H1 (cell line): ENCODE measurements around the gene GLB1L2. TPM values are rescaled to one million over a fixed set of nuclear protein-coding genes. Genes with fewer than 3 reads are reported as not detected.

Source experiments
- JUND ChIP-seq: IDR thresholded peaks from 2 replicates; pipeline ENCODE4 v1.6.1; 2011; ENCODE audit warnings: mild to moderate bottlenecking, improper control_type of control experiment, low read length
- RBBP5 ChIP-seq: IDR thresholded peaks from 2 replicates; pipeline ENCODE4 v1.7.1; 2012; ENCODE audit warnings: low read depth, mild to moderate bottlenecking, inconsistent platforms, low read length, moderate library complexity, borderline replicate concordance
- RNF2 ChIP-seq: fragments of 200-900, 300-1000 bp; sonication (generic); IDR thresholded peaks from 2 replicates; pipeline ENCODE4 v1.7.1; 2016; ENCODE audit warnings: borderline replicate concordance, low read depth, mild to moderate bottlenecking, antibody characterized with exemption, low read length; ENCODE audit not compliant: poor library complexity, severe bottlenecking; ENCODE audit errors: missing control alignments
- polyA plus RNA-seq, 7 experiments: library from polyadenylated mRNA; depleted of rRNA in 3 of 7; stranded (reverse) in 5 of 7; unstranded in 2 of 7; fragments of >200 nt in 5 of 7; fragments of 200-250 nt in 2 of 7; gene quantifications; 1 replicate in 5 of 7; 2 replicates in 1 of 7; 4 replicates in 1 of 7; pipeline versions ENCODE4 v1.2.1 to v1.2.3, GENCODE V29; 2011 to 2013; ENCODE audit warnings: missing spikeins in 2 of 7, mixed read lengths in 2 of 7
- total RNA-seq: library from RNA; stranded (reverse); fragmentation: NEBNext Ultra II Directional; extraction: Animal tissue kit (Norgen Biotek cat#: 25700); gene quantifications from 2 replicates; pipeline ENCODE4 v1.2.1, GENCODE V29; 2021
- TF ChIP-seq, protein P1 (sequence below): fragments of 300-600 bp; sonication (generic); IDR thresholded peaks from 2 replicates; pipeline ENCODE4 v1.7.1; 2012; ENCODE audit warnings: low read length, moderate library complexity, mild to moderate bottlenecking, inconsistent platforms; ENCODE audit not compliant: insufficient replicate concordance

The GLB1L2 gene
- total and polyA plus RNA-seq, 2 of the 8 experiments (the other 6 are each of a cell fraction or from before 2014, with no cell fraction given): 4.4 to 7.9 TPM

DNA sequence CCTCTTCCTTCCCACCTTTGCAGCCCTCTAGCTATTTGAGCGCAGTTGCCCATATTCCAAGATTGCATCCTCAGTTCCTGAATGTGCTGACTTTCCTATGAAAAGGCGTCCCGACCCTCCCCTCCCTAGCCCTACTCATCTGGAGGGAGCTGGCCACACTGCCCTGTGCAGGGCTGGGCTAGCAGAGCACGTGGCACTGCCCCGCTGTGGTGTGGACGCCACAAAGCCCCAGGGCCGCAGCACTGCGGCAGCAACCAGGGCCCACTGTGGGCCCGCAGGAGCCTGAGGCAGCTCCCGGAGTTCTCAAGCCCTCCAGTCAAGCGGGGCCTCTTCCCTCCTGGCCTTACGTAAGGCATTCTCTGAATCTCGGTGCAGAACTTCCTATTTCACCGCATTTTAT, 52.6 kb downstream of the GLB1L2 start (continued):
- TF ChIP-seq, protein P1, sequence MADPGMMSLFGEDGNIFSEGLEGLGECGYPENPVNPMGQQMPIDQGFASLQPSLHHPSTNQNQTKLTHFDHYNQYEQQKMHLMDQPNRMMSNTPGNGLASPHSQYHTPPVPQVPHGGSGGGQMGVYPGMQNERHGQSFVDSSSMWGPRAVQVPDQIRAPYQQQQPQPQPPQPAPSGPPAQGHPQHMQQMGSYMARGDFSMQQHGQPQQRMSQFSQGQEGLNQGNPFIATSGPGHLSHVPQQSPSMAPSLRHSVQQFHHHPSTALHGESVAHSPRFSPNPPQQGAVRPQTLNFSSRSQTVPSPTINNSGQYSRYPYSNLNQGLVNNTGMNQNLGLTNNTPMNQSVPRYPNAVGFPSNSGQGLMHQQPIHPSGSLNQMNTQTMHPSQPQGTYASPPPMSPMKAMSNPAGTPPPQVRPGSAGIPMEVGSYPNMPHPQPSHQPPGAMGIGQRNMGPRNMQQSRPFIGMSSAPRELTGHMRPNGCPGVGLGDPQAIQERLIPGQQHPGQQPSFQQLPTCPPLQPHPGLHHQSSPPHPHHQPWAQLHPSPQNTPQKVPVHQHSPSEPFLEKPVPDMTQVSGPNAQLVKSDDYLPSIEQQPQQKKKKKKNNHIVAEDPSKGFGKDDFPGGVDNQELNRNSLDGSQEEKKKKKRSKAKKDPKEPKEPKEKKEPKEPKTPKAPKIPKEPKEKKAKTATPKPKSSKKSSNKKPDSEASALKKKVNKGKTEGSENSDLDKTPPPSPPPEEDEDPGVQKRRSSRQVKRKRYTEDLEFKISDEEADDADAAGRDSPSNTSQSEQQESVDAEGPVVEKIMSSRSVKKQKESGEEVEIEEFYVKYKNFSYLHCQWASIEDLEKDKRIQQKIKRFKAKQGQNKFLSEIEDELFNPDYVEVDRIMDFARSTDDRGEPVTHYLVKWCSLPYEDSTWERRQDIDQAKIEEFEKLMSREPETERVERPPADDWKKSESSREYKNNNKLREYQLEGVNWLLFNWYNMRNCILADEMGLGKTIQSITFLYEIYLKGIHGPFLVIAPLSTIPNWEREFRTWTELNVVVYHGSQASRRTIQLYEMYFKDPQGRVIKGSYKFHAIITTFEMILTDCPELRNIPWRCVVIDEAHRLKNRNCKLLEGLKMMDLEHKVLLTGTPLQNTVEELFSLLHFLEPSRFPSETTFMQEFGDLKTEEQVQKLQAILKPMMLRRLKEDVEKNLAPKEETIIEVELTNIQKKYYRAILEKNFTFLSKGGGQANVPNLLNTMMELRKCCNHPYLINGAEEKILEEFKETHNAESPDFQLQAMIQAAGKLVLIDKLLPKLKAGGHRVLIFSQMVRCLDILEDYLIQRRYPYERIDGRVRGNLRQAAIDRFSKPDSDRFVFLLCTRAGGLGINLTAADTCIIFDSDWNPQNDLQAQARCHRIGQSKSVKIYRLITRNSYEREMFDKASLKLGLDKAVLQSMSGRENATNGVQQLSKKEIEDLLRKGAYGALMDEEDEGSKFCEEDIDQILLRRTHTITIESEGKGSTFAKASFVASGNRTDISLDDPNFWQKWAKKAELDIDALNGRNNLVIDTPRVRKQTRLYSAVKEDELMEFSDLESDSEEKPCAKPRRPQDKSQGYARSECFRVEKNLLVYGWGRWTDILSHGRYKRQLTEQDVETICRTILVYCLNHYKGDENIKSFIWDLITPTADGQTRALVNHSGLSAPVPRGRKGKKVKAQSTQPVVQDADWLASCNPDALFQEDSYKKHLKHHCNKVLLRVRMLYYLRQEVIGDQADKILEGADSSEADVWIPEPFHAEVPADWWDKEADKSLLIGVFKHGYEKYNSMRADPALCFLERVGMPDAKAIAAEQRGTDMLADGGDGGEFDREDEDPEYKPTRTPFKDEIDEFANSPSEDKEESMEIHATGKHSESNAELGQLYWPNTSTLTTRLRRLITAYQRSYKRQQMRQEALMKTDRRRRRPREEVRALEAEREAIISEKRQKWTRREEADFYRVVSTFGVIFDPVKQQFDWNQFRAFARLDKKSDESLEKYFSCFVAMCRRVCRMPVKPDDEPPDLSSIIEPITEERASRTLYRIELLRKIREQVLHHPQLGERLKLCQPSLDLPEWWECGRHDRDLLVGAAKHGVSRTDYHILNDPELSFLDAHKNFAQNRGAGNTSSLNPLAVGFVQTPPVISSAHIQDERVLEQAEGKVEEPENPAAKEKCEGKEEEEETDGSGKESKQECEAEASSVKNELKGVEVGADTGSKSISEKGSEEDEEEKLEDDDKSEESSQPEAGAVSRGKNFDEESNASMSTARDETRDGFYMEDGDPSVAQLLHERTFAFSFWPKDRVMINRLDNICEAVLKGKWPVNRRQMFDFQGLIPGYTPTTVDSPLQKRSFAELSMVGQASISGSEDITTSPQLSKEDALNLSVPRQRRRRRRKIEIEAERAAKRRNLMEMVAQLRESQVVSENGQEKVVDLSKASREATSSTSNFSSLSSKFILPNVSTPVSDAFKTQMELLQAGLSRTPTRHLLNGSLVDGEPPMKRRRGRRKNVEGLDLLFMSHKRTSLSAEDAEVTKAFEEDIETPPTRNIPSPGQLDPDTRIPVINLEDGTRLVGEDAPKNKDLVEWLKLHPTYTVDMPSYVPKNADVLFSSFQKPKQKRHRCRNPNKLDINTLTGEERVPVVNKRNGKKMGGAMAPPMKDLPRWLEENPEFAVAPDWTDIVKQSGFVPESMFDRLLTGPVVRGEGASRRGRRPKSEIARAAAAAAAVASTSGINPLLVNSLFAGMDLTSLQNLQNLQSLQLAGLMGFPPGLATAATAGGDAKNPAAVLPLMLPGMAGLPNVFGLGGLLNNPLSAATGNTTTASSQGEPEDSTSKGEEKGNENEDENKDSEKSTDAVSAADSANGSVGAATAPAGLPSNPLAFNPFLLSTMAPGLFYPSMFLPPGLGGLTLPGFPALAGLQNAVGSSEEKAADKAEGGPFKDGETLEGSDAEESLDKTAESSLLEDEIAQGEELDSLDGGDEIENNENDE: no peak
- TF ChIP-seq JUND (no peak), RNF2 (no peak), RBBP5 (no peak)
